ENCODE measurements around the gene GNB2.

Gene GNB2

GRCh38 chr7:100679129-100679926, 5.8 kb downstream of the GNB2 start:
- H3K9ac ChIP-seq (ENCODE audit: low read length) = no peak overlapping the region
- H3K36me3 ChIP-seq (ENCODE audit: control insufficient read depth, insufficient read depth, low read length) = peaks cover 28% of the 10 kb centered on the region
- peaks cover 11% of the 10 kb centered on the region for H3K4me1 ChIP-seq (ENCODE audit: control insufficient read depth, insufficient read depth, low read length)

GRCh38 chr7:100679927-100680575, 6.5 kb downstream of the GNB2 start:
- Histone ChIP-seq H3K27me3 (ENCODE audit: control insufficient read depth, insufficient read depth, low read length) (no peaks in the 10 kb centered on the region), H3K36me3 (ENCODE audit: control insufficient read depth, insufficient read depth, low read length) (peaks cover 28% of the 10 kb centered on the region), H3K9me3 (ENCODE audit: control insufficient read depth, low read length) (no peaks in the 10 kb centered on the region), H3K4me3 (ENCODE audit: low read length) (no peak overlapping the region), H3K4me1 (ENCODE audit: control insufficient read depth, insufficient read depth, low read length) (peaks cover 11% of the 10 kb centered on the region), H3K9ac (ENCODE audit: low read length) (no peak overlapping the region)

More at GRCh38 chr7:100679129-100679926, 5.8 kb downstream of the GNB2 start:
- no peaks in the 10 kb centered on the region for H3K27me3 ChIP-seq (ENCODE audit: control insufficient read depth, insufficient read depth, low read length)
- H3K4me3 ChIP-seq (ENCODE audit: low read length) = no peak overlapping the region
- no peaks in the 10 kb centered on the region for H3K9me3 ChIP-seq (ENCODE audit: control insufficient read depth, low read length)

- H3K4me1 ChIP-seq (ENCODE audit: control insufficient read depth, insufficient read depth, low read length) = peaks cover 11% of the 10 kb centered on the region
- peaks cover 32% of the 10 kb centered on the region for H3K36me3 ChIP-seq (ENCODE audit: control insufficient read depth, insufficient read depth, low read length)
- H3K9me3 ChIP-seq (ENCODE audit: control insufficient read depth, low read length) = no peaks in the 10 kb centered on the region
- no peak overlapping the region for H3K4me3 ChIP-seq (ENCODE audit: low read length)
- no peak overlapping the region for H3K9ac ChIP-seq (ENCODE audit: low read length)
- no peaks in the 10 kb centered on the region for H3K27me3 ChIP-seq (ENCODE audit: control insufficient read depth, insufficient read depth, low read length)
Observed at GRCh38 chr7:100680576-100681271, 7.2 kb downstream of the GNB2 start.

GRCh38 chr7:100681491-100682227, 8.1 kb downstream of the GNB2 start:
- H3K36me3 ChIP-seq (ENCODE audit: control insufficient read depth, insufficient read depth, low read length) = peaks cover 34% of the 10 kb centered on the region

GRCh38 chr7:100682228-100682741, 8.7 kb downstream of the GNB2 start:
- peaks cover 5% of the 10 kb centered on the region for H3K4me1 ChIP-seq (ENCODE audit: control insufficient read depth, insufficient read depth, low read length)
- H3K36me3 ChIP-seq (ENCODE audit: control insufficient read depth, insufficient read depth, low read length) = peaks cover 30% of the 10 kb centered on the region
- no peak overlapping the region for H3K4me3 ChIP-seq (ENCODE audit: low read length)
- no peaks in the 10 kb centered on the region for H3K27me3 ChIP-seq (ENCODE audit: control insufficient read depth, insufficient read depth, low read length)
- H3K9ac ChIP-seq (ENCODE audit: low read length) = no peak overlapping the region
- no peaks in the 10 kb centered on the region for H3K9me3 ChIP-seq (ENCODE audit: control insufficient read depth, low read length)

More at GRCh38 chr7:100681491-100682227, 8.1 kb downstream of the GNB2 start:
- no peak overlapping the region for H3K4me3 ChIP-seq (ENCODE audit: low read length)
- H3K9ac ChIP-seq (ENCODE audit: low read length) = no peak overlapping the region
- H3K9me3 ChIP-seq (ENCODE audit: control insufficient read depth, low read length) = no peaks in the 10 kb centered on the region
- peaks cover 6% of the 10 kb centered on the region for H3K4me1 ChIP-seq (ENCODE audit: control insufficient read depth, insufficient read depth, low read length)
- no peaks in the 10 kb centered on the region for H3K27me3 ChIP-seq (ENCODE audit: control insufficient read depth, insufficient read depth, low read length)

- no peak overlapping the region for H3K4me3 ChIP-seq (ENCODE audit: low read length)
- H3K36me3 ChIP-seq (ENCODE audit: control insufficient read depth, insufficient read depth, low read length) = peaks cover 22% of the 10 kb centered on the region
- peaks cover 5% of the 10 kb centered on the region for H3K4me1 ChIP-seq (ENCODE audit: control insufficient read depth, insufficient read depth, low read length)
- no peaks in the 10 kb centered on the region for H3K27me3 ChIP-seq (ENCODE audit: control insufficient read depth, insufficient read depth, low read length)
- no peaks in the 10 kb centered on the region for H3K9me3 ChIP-seq (ENCODE audit: control insufficient read depth, low read length)
- no peak overlapping the region for H3K9ac ChIP-seq (ENCODE audit: low read length)
Observed at GRCh38 chr7:100682991-100683658, 9.6 kb downstream of the GNB2 start.

GRCh38 chr7:100683659-100684533, 10.4 kb downstream of the GNB2 start:
- Histone ChIP-seq H3K4me3 (ENCODE audit: low read length) (no peak overlapping the region), H3K27me3 (ENCODE audit: control insufficient read depth, insufficient read depth, low read length) (no peaks in the 10 kb centered on the region), H3K4me1 (ENCODE audit: control insufficient read depth, insufficient read depth, low read length) (peaks cover 5% of the 10 kb centered on the region), H3K9ac (ENCODE audit: low read length) (no peak overlapping the region), H3K36me3 (ENCODE audit: control insufficient read depth, insufficient read depth, low read length) (peaks cover 18% of the 10 kb centered on the region), H3K9me3 (ENCODE audit: control insufficient read depth, low read length) (no peaks in the 10 kb centered on the region)

GRCh38 chr7:100684534-100685042, 11.0 kb downstream of the GNB2 start:
- Histone ChIP-seq H3K9ac (ENCODE audit: low read length) (no peak overlapping the region), H3K27me3 (ENCODE audit: control insufficient read depth, insufficient read depth, low read length) (no peaks in the 10 kb centered on the region), H3K4me3 (ENCODE audit: low read length) (no peak overlapping the region), H3K4me1 (ENCODE audit: control insufficient read depth, insufficient read depth, low read length) (peaks cover 4% of the 10 kb centered on the region), H3K9me3 (ENCODE audit: control insufficient read depth, low read length) (no peaks in the 10 kb centered on the region), H3K36me3 (ENCODE audit: control insufficient read depth, insufficient read depth, low read length) (peaks cover 13% of the 10 kb centered on the region)

- Histone ChIP-seq H3K9ac (ENCODE audit: low read length) (no peak overlapping the region), H3K27me3 (ENCODE audit: control insufficient read depth, insufficient read depth, low read length) (no peaks in the 10 kb centered on the region), H3K4me1 (ENCODE audit: control insufficient read depth, insufficient read depth, low read length) (no peaks in the 10 kb centered on the region), H3K9me3 (ENCODE audit: control insufficient read depth, low read length) (no peaks in the 10 kb centered on the region), H3K36me3 (ENCODE audit: control insufficient read depth, insufficient read depth, low read length) (peaks cover 13% of the 10 kb centered on the region), H3K4me3 (ENCODE audit: low read length) (no peak overlapping the region)
Observed at GRCh38 chr7:100685049-100685605, 11.6 kb downstream of the GNB2 start.

- Histone ChIP-seq H3K27me3 (ENCODE audit: control insufficient read depth, insufficient read depth, low read length) (no peaks in the 10 kb centered on the region), H3K9me3 (ENCODE audit: control insufficient read depth, low read length) (no peaks in the 10 kb centered on the region), H3K36me3 (ENCODE audit: control insufficient read depth, insufficient read depth, low read length) (peaks cover 13% of the 10 kb centered on the region)
Observed at GRCh38 chr7:100685631-100686145, 12.1 kb downstream of the GNB2 start.

More at GRCh38 chr7:100685631-100686145, 12.1 kb downstream of the GNB2 start:
- Histone ChIP-seq H3K4me1 (ENCODE audit: control insufficient read depth, insufficient read depth, low read length) (no peaks in the 10 kb centered on the region), H3K9ac (ENCODE audit: low read length) (no peak overlapping the region), H3K4me3 (ENCODE audit: low read length) (no peak overlapping the region)

Measured in mucosa of stomach (tissue), 1 donor.